OCI-LY3 (cell line): Measurements from ENCODE around the gene HBA1.

Source experiments
- EZH2phosphoT487 ChIP-seq: fragments of 200-600 bp; shearing (Covaris generic); IDR thresholded peaks from 2 replicates; pipeline ENCODE4 v1.6.1; 2018; ENCODE audit warnings: antibody characterized with exemption, mixed run types, low read depth
- TF ChIP-seq, protein P1 (sequence below): fragments of 200-600, 300-600 bp; sonication (generic); IDR thresholded peaks from 2 replicates; pipeline ENCODE4 v1.5.1; 2014; ENCODE audit warnings: antibody characterized with exemption, low read length, low read depth

- TF ChIP-seq, protein P1, sequence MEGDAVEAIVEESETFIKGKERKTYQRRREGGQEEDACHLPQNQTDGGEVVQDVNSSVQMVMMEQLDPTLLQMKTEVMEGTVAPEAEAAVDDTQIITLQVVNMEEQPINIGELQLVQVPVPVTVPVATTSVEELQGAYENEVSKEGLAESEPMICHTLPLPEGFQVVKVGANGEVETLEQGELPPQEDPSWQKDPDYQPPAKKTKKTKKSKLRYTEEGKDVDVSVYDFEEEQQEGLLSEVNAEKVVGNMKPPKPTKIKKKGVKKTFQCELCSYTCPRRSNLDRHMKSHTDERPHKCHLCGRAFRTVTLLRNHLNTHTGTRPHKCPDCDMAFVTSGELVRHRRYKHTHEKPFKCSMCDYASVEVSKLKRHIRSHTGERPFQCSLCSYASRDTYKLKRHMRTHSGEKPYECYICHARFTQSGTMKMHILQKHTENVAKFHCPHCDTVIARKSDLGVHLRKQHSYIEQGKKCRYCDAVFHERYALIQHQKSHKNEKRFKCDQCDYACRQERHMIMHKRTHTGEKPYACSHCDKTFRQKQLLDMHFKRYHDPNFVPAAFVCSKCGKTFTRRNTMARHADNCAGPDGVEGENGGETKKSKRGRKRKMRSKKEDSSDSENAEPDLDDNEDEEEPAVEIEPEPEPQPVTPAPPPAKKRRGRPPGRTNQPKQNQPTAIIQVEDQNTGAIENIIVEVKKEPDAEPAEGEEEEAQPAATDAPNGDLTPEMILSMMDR: no peak
- TF ChIP-seq EZH2phosphoT487: no peak
These were observed 9.3 kb upstream of the HBA1 start for GRCh38 chr16:167122-167690.
